IMR-90 (cell line): ENCODE data around the gene KRT80.

Experiments used
- CEBPB ChIP-seq: IDR thresholded peaks from 2 replicates; pipeline ENCODE4 v1.6.1; 2012; ENCODE audit warnings: low read depth, low read length, improper control_type of control experiment
- FOS ChIP-seq: fragments of 150-350 bp; IDR thresholded peaks from 2 replicates; pipeline ENCODE4 v1.6.1; 2016; ENCODE audit warnings: low read depth, low read length
- MXI1 ChIP-seq: IDR thresholded peaks from 2 replicates; pipeline ENCODE4 v1.6.1; 2012; ENCODE audit warnings: low read depth, mild to moderate bottlenecking, low read length, moderate library complexity, borderline replicate concordance
- NFE2L2 ChIP-seq: fragments of 150-350 bp; IDR thresholded peaks from 2 replicates; pipeline ENCODE4 v1.6.1; 2016; ENCODE audit warnings: low read depth, mild to moderate bottlenecking, low read length
- POLR2A ChIP-seq: IDR thresholded peaks from 2 replicates; pipeline ENCODE4 v1.6.1; 2012; ENCODE audit warnings: mild to moderate bottlenecking, low read depth, low read length
- RAD21 ChIP-seq: IDR thresholded peaks from 2 replicates; pipeline ENCODE4 v1.6.1; 2012; ENCODE audit warnings: low read length, improper control_type of control experiment
- RFX5 ChIP-seq: IDR thresholded peaks from 2 replicates; pipeline ENCODE4 v1.8.0; 2012; ENCODE audit warnings: low read depth, mild to moderate bottlenecking, low read length, moderate library complexity
- SMC3 ChIP-seq: fragments of 150-350 bp; IDR thresholded peaks from 2 replicates; pipeline ENCODE4 v1.6.1; 2016; ENCODE audit warnings: low read depth, mild to moderate bottlenecking, antibody characterized with exemption, low read length, moderate library complexity
- USF2 ChIP-seq: fragments of 150-350 bp; IDR thresholded peaks from 2 replicates; pipeline ENCODE4 v1.6.1; 2017; ENCODE audit warnings: mild to moderate bottlenecking, antibody characterized with exemption, low read length, low read depth
- TF ChIP-seq, protein P1 (sequence below): conservative IDR thresholded peaks from 2 replicates; pipeline ENCODE4 v1.5.1; 2012; ENCODE audit warnings: mild to moderate bottlenecking, low read depth, low read length, improper control_type of control experiment

- TF ChIP-seq, protein P1, sequence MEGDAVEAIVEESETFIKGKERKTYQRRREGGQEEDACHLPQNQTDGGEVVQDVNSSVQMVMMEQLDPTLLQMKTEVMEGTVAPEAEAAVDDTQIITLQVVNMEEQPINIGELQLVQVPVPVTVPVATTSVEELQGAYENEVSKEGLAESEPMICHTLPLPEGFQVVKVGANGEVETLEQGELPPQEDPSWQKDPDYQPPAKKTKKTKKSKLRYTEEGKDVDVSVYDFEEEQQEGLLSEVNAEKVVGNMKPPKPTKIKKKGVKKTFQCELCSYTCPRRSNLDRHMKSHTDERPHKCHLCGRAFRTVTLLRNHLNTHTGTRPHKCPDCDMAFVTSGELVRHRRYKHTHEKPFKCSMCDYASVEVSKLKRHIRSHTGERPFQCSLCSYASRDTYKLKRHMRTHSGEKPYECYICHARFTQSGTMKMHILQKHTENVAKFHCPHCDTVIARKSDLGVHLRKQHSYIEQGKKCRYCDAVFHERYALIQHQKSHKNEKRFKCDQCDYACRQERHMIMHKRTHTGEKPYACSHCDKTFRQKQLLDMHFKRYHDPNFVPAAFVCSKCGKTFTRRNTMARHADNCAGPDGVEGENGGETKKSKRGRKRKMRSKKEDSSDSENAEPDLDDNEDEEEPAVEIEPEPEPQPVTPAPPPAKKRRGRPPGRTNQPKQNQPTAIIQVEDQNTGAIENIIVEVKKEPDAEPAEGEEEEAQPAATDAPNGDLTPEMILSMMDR, result no peak
- TF ChIP-seq SMC3 (no peak), CEBPB (no peak), POLR2A (no peak), NFE2L2 (no peak), RAD21 (no peak), USF2 (no peak), RFX5 (no peak), MXI1 (no peak), FOS (no peak)
Measured at GRCh38 chr12:52173526-52173925, 18.3 kb downstream of the KRT80 start.
